Measurements from ENCODE around the gene CRTAC1.

Gene CRTAC1

DNA sequence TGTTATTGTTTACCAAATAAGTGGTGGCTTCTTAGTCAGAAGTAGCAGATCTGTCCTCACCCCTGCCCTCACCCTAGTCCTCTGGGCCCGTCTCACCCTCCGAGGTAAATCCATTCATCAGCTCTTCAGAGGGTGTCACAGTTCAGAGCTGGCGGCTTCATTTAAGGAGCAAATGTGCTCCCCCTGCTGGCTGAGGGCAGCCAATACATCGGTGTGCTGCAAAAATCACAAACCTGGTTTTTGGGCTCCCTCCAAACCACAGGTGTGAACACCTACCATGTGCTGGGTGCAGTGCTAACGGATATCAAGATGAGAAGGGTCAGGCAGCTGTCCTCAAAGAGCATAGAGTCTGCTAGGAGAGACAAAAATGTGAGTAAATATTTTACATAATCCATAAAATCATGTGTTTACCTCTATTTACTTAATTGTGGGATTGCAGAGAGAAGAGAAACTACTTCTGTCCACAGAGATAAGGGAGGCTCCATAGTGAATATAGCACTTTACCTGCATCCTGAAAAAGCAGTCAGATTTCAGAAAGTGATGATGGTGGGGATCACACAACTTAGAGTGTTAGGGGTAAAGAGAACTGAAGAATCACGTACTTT is 15.5 kb upstream of the CRTAC1 start:
- in situ Hi-C loops (cut with HindIII; ENCODE audit: low pct_unique_long_range_greater_than_20kb, low sequenced_read_pairs): no loop called here
- DNase-seq (ENCODE audit: low read depth in 1 of 2, low spot score in 1 of 2): peak; percentile 77 to 83

DNA sequence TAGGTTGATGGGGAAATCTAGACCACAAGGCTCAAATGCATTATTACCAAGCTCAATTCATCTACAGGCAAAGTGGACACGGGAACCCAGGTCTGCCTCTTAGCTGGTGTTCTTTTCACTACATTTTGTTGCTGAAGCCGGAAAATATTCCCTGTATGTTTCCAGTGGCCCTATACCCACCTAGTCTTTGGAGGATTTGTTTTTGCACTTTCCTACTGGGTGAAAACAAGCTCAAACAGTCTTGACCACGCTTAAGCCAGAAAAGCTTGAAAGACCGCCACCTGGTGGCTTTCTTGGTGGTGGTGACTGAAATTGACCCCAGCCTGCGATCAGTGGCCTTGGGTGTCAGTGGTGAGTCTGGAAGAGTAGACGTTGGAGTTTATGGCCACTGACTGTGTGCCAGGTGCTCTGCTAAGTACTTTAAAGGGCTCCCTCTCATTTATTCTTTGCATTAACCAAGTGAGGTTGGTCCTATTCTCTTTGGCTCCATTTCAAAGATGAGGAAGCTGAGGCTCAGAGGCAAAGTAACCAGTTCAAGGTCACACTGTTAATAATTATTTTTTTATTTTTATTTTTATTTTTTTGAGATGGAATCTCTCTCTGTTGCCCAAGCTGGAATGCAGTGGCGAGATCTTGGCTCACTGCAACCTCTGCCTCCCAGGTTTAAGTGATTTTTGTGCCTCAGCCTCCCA is 11.1 kb upstream of the CRTAC1 start:
- in situ Hi-C loops (cut with HindIII; ENCODE audit: low pct_unique_long_range_greater_than_20kb, low sequenced_read_pairs): no loop called here

More for the DNA sequence above, 15.5 kb upstream of the CRTAC1 start:
- no peak for TF ChIP-seq JUND (IDR thresholded peaks at IDR 0.05; ENCODE audit: low read depth)

DNA sequence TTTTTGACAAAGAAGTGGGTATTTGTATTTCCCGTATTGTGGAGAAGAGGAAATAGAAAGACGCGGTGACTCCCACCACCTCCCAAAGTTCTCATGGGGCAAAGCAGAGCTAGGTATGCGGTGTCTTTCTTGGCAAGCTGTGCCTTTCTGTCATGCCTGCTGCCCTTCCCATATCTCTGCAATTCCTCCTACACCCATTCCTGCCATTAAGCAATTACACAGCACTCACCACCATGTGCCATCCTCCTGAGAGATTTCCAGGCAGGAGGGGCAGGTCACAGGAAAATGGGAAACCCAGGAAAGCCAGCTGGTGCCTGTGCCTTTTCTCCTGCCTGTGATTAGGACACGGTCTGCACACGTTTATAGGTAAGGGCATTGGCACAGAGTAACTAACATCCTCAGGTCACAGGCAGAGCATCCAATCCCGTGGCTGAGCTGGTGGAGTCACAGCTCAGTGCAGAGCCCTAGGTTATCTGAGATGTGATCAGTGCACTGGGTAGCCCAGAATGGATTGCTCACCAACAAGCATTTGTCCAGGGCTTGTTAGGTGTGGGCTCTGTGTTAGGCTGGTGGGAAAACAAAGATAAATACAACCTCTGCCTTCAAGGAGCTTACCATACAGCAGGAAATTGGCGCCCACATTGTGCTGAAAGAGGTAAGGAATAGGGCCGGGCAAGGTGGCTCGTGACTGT is 9.4 kb upstream of the CRTAC1 start:
- in situ Hi-C loops (cut with HindIII; ENCODE audit: low pct_unique_long_range_greater_than_20kb, low sequenced_read_pairs): no loop called here
- no peak for TF ChIP-seq JUND (IDR thresholded peaks at IDR 0.05; ENCODE audit: low read depth)

More for the DNA sequence above, 11.1 kb upstream of the CRTAC1 start:
- DNase-seq (ENCODE audit: low read depth in 1 of 2, low spot score in 1 of 2): peak; percentile 86 to 87
- no peak for TF ChIP-seq JUND (IDR thresholded peaks at IDR 0.05; ENCODE audit: low read depth)

DNA sequence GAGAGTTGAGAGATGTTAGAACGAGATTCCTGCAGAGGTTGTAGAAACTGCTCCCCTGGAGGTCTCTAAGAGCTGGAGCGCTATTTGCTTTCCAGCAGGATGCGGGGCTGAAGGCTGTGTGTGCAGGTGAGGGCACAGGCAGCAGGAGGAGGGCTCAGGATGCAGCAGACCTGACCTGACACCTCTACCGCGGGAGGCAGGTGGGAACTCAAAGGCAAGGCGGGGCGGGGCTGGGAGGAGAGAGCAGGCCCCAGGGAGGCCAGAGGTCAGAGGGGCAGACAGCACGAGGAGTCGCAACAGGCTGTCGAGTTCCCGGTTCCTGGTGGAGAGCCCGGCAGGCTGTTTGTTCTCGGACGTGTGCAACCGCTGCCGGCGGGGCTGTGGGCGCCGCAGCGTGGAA is 7.9 kb upstream of the CRTAC1 start:
- in situ Hi-C loops (cut with HindIII; ENCODE audit: low pct_unique_long_range_greater_than_20kb, low sequenced_read_pairs): no loop called here
- no peak for TF ChIP-seq JUND (IDR thresholded peaks at IDR 0.05; ENCODE audit: low read depth)
- DNase-seq (ENCODE audit: low read depth in 1 of 2, low spot score in 1 of 2): no peak

More for the DNA sequence above, 9.4 kb upstream of the CRTAC1 start:
- DNase-seq (ENCODE audit: low read depth in 1 of 2, low spot score in 1 of 2): no peak

DNA sequence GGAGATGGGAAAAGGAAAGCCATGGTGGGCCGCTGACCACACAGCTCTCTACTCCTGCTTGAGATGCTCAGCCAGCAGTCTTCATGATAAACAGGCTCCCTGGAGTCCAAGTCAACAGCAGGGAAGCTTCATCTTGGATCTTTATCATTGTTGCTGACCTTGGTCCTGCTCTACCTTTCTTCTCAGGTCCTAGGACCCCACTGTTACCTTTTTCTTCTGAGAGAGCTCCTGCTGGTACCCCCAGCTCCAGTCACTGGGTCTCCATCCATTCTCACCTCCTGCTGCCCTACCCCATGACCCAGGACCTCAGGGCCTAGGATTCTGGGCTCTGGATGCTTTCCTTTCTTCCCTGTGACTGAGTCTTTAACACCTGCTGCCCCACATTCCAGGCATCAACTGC is 5.2 kb upstream of the CRTAC1 start:
- in situ Hi-C loops (cut with HindIII; ENCODE audit: low pct_unique_long_range_greater_than_20kb, low sequenced_read_pairs): no loop called here
- no peak for TF ChIP-seq JUND (IDR thresholded peaks at IDR 0.05; ENCODE audit: low read depth)
- peak in 1 of 2 experiments; percentile 27 for DNase-seq (ENCODE audit: low read depth in 1 of 2, low spot score in 1 of 2)

DNA sequence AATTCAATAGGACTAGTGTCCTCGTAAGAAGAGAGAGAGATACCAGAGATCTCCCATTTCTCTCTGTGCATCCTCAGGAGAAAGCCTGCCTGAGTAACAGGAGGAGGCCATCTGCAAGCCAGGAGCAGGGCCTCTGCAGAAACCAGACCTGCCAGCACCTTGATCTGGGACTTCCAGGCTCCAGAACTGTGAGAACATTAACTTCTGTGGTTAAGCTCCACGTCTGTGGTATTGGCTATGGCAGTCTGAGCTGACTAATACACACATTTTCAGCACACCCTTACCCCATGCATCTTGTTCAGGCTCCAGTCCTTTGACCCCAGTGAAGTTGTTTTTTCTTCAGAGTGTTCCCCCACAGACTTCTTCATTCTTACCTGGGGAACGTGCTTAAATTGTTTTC is 3.1 kb upstream of the CRTAC1 start:
- no peak for DNase-seq (ENCODE audit: low read depth in 1 of 2, low spot score in 1 of 2)
- no peak for TF ChIP-seq JUND (IDR thresholded peaks at IDR 0.05; ENCODE audit: low read depth)
- in situ Hi-C loops (cut with HindIII; ENCODE audit: low pct_unique_long_range_greater_than_20kb, low sequenced_read_pairs): no loop called here

DNA sequence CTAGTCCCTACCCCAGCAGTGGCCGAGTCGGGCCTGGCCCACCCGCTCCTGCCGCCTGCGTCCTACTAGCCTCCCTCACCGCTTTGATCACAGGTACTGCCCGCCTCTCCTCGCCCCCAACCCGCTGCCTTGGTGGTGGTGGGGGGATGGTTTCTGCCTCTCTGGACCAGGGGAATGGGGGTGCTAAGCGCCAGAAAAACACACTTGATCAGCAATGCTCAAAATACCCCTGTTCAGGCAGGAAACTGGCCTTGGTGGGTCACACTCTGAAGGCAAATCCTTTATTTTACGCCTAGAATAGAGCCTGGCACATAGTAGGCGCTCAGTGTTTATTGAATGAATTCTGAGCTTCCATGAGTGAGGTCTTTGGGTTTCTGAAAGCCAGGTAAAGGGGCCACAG is 1.0 kb upstream of the CRTAC1 start:
- DNase-seq (ENCODE audit: low read depth in 1 of 2, low spot score in 1 of 2): no peak
- no peak for TF ChIP-seq JUND (IDR thresholded peaks at IDR 0.05; ENCODE audit: low read depth)
- in situ Hi-C loops (cut with HindIII; ENCODE audit: low pct_unique_long_range_greater_than_20kb, low sequenced_read_pairs): no loop called here

DNA sequence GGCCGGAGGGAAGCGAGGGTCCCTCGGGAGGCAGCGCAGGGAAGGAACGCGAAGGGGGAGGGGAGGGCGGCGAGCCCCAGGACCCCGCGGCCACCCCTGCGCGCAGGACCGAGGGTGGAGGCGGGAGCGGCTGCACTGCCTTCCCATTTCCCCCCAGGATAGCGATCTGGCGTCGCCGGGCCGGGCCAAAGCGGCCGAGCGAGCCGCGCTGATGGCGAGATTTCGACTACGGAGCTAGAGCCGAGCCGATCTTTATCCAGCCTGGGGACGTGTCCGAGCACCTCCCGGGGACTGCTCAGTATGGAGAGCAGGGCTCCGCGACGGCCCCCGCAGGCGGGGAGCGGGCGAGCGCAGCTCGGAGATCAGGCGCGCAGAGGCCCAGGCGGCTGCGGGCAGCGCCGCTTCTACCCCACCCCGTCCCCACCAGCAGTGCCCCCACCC is 590 bp upstream of the CRTAC1 start:
- DNase-seq (ENCODE audit: low read depth in 1 of 2, low spot score in 1 of 2): no peak
- no peak for TF ChIP-seq JUND (IDR thresholded peaks at IDR 0.05; ENCODE audit: low read depth)
- in situ Hi-C loops (cut with HindIII; ENCODE audit: low pct_unique_long_range_greater_than_20kb, low sequenced_read_pairs): no loop called here

DNA sequence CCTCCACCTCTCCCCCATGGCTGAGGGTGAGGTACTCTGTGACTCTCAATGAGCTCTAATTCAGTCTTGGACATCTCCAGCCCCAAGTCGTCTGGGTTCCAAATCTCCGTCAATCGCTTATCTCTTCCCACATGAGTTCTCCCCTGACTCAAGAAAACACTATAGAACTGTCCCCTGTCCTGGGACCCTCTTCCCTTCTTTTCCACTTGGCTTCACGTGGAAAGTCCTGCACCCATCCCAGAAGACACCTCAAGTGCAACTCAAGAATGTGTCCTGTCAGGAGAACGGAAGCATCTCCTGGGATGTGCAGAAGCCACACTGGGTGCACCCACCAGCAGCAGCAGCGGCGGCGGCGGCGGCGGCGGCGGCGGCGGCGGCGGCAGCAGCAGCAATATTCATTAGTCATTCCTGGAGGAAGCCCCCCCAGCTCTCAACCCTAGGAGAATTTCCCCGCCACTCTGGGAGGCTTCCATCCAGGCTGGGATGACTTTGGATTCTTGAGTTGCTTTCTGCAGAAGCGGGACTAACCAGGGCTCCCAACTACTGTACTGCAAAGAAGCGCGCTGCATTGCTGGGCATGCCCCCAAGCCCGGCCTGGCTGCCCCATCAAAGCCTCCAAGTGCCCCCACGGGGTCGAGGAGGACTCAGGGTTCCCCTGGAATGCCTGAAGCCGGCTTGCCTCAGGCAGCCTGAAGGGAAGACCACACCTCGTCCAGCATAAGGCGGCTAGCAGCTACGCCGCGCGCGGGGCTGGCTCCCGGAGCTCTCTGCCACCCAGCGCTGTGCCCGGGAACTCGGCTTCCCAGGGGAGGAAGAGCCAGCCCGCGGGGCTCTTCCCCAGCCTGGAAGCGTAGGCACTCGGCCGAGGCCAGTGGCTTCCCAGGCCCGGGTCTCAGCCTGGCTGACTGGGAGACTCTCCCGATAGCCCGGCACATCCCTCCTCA is 1.0 kb downstream of the CRTAC1 start:
- DNase-seq (ENCODE audit: low read depth in 1 of 2, low spot score in 1 of 2): no peak
- no peak for TF ChIP-seq JUND (IDR thresholded peaks at IDR 0.05; ENCODE audit: low read depth)
- in situ Hi-C loops (cut with HindIII; ENCODE audit: low pct_unique_long_range_greater_than_20kb, low sequenced_read_pairs): no loop called here

DNA sequence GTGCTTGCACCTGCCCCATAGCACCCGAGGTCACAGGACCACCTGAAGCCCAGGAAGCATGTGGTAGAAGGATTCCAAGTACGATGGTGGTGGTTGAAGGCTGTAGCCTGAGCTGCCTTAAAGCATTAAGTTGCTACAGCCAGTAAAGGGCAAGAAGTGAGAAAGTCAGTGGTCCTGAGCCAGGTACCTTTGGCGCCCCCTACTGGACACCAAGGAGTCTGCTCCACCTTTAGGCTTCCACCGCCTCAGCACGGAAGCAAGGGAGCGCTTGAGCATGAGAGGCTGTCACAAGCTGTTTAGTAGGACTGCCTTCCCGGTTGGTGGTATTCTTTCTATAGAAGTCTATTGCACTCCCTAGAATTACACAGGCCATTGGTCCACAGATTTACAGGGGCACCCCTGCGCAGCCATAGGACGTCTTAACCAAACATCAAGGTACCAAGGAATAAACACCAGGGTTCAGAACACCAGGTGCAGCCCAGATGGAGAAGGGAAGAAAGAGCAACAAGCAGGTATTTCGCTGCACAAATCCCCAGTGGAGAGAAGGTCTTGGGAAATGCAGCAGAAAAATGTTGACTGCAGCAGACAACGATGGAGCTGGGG is 2.2 kb downstream of the CRTAC1 start:
- DNase-seq (ENCODE audit: low read depth in 1 of 2, low spot score in 1 of 2): peak in 1 of 2 experiments; percentile 51
- TF ChIP-seq JUND (IDR thresholded peaks at IDR 0.05; ENCODE audit: low read depth): no peak
- in situ Hi-C loops (cut with HindIII; ENCODE audit: low pct_unique_long_range_greater_than_20kb, low sequenced_read_pairs): no loop called here

DNA sequence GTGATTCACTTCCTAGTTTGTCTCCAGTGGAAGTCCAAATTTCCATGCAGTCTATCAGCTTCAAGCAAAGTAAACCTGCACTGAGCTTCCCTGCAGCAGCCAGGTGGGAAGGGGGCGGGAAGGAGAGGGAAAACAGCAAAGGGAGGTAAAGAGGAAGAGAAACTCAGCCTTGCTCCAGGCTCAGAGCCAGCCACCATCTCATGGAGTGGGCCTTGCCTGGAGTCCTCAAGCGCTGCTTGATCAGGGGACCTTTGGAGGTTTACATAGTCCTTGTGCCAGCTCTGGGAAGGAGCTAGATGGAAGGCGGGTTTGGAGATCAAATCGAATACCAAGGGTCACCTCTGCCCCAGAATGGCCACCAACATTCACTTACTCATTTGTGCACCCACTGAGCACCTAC is 7.4 kb downstream of the CRTAC1 start:
- TF ChIP-seq JUND (IDR thresholded peaks at IDR 0.05; ENCODE audit: low read depth): no peak
- in situ Hi-C loops (cut with HindIII; ENCODE audit: low pct_unique_long_range_greater_than_20kb, low sequenced_read_pairs): no loop called here
- DNase-seq (ENCODE audit: low read depth in 1 of 2, low spot score in 1 of 2): no peak

DNA sequence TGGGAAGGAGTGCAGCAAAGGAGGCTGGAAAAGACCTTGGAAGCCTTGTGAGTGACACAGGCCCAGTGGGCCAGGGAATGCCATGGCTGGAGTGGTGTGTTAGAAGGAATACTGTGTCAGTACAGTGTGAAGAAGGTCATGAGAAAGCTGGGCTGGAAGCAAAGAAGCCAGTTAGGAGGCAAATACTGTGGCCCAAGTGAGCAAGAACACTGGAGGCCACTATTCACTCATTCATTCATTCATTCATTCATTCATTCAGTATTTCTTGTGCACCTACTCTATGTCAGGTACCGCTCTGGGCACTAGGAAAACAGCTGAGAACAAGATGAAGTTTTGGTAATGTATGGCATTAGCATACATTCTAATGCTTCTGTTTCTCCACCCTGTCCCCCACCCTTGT is 9.6 kb downstream of the CRTAC1 start:
- no peak for DNase-seq (ENCODE audit: low read depth in 1 of 2, low spot score in 1 of 2)
- in situ Hi-C loops (cut with HindIII; ENCODE audit: low pct_unique_long_range_greater_than_20kb, low sequenced_read_pairs): no loop called here
- TF ChIP-seq JUND (IDR thresholded peaks at IDR 0.05; ENCODE audit: low read depth): no peak
